ENCODE measurements around the gene RAB7B.

RAB7B gene

DNA sequence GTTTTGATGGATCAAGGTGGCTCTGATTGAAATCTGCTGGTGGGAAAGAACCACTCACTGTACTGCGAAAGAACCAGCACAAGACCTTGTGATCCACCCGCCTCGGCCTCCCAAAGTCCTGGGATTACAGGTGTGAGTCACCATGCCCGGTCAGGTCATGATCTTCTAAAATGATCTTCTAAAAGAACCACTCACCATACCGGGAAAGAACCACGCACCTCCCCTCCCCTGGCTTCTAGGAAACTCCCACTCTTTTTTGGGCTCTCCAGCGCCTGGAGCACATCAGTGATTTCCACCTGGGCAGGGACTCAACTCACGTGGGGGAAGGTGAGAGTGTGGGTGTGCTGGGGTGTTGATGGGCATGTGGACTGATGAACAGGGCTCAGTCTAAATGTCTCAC, 7.9 kb upstream of the RAB7B start:
- Histone ChIP-seq H3K4me1 (ENCODE audit: control insufficient read depth, low read length) (peaks cover 15% of the 10 kb centered on the region), H3K4me2 (ENCODE audit: low read length) (no peak overlapping the region), H3K27ac (ENCODE audit: low read depth, low read length) (no peak overlapping the region), H3K4me3 (ENCODE audit: low read length) (no peak overlapping the region), H3K79me2 (ENCODE audit: control insufficient read depth, low read length) (no peaks in the 10 kb centered on the region), H3K9me2 (replicated peaks; ENCODE audit: control insufficient read depth, low read length) (no peaks in the 10 kb centered on the region), H3K36me3 (ENCODE audit: control insufficient read depth, low read length) (no peaks in the 10 kb centered on the region), H4K20me1 (ENCODE audit: control insufficient read depth, insufficient read depth, low read depth, low read length) (no peaks in the 10 kb centered on the region), H3F3A (ENCODE audit: control insufficient read depth, insufficient read depth) (no peaks in the 10 kb centered on the region), H3K9me3 (ENCODE audit: control insufficient read depth, insufficient read depth, low read length) (no peaks in the 10 kb centered on the region), H3K27me3 (ENCODE audit: control insufficient read depth, low read length) (no peaks in the 10 kb centered on the region)
- no peak for TF ChIP-seq EZH2phosphoT487 (IDR thresholded peaks at IDR 0.05; ENCODE audit: borderline replicate concordance, low read length)
- TF ChIP-seq CTCF (IDR thresholded peaks at IDR 0.05; ENCODE audit: low read depth, low read length, poor library complexity, severe bottlenecking) = no peak

DNA sequence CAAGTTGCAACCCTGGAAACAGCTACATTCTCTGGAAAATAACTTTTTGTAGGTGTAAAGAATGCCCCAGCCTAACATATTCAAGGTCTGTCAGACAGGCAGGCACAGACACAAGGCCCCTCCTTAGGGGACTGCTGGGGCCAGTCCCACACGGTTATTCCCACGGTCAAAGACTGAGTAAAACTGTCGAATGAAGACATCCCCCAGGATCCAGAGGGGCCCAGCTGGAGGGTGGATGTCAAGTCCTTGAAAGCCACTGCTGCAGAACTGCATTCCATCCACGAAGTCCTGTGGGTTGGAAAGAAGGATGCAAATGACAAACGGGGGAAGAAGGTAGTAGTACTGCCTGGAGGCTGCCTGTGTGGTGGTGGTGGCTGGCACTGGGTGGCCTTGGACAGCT, 6.9 kb upstream of the RAB7B start:
- no peaks in the 10 kb centered on the region for H3K36me3 ChIP-seq (ENCODE audit: control insufficient read depth, low read length)
- no peak overlapping the region for H3K4me3 ChIP-seq (ENCODE audit: low read length)
- H3K27ac ChIP-seq (ENCODE audit: low read depth, low read length) = no peak overlapping the region
- no peaks in the 10 kb centered on the region for H3F3A ChIP-seq (ENCODE audit: control insufficient read depth, insufficient read depth)
- no peak for TF ChIP-seq CTCF (IDR thresholded peaks at IDR 0.05; ENCODE audit: low read depth, low read length, poor library complexity, severe bottlenecking)
- TF ChIP-seq EZH2phosphoT487 (IDR thresholded peaks at IDR 0.05; ENCODE audit: borderline replicate concordance, low read length) = no peak
- H3K4me1 ChIP-seq (ENCODE audit: control insufficient read depth, low read length) = peaks cover 15% of the 10 kb centered on the region
- H3K9me3 ChIP-seq (ENCODE audit: control insufficient read depth, insufficient read depth, low read length) = no peaks in the 10 kb centered on the region
- H3K4me2 ChIP-seq (ENCODE audit: low read length) = no peak overlapping the region
- H3K27me3 ChIP-seq (ENCODE audit: control insufficient read depth, low read length) = no peaks in the 10 kb centered on the region
- no peaks in the 10 kb centered on the region for H3K79me2 ChIP-seq (ENCODE audit: control insufficient read depth, low read length)
- H4K20me1 ChIP-seq (ENCODE audit: control insufficient read depth, insufficient read depth, low read depth, low read length) = no peaks in the 10 kb centered on the region
- H3K9me2 ChIP-seq (replicated peaks; ENCODE audit: control insufficient read depth, low read length) = no peaks in the 10 kb centered on the region

GRCh38 chr1:206006946-206007345, 3.8 kb upstream of the RAB7B start:
- Histone ChIP-seq H3K27me3 (ENCODE audit: control insufficient read depth, low read length) (no peaks in the 10 kb centered on the region; the same call in 1 of the 2 replicates), H3K4me2 (ENCODE audit: low read length) (no peak overlapping the region), H3K79me2 (ENCODE audit: control insufficient read depth, low read length) (no peaks in the 10 kb centered on the region), H3K36me3 (ENCODE audit: control insufficient read depth, low read length) (no peaks in the 10 kb centered on the region), H3K9me3 (ENCODE audit: control insufficient read depth, insufficient read depth, low read length) (no peaks in the 10 kb centered on the region), H3K4me3 (ENCODE audit: low read length) (no peak overlapping the region), H3K27ac (ENCODE audit: low read depth, low read length) (no peak overlapping the region), H4K20me1 (ENCODE audit: control insufficient read depth, insufficient read depth, low read depth, low read length) (no peaks in the 10 kb centered on the region), H3F3A (ENCODE audit: control insufficient read depth, insufficient read depth) (no peaks in the 10 kb centered on the region), H3K4me1 (ENCODE audit: control insufficient read depth, low read length) (peaks cover 3% of the 10 kb centered on the region), H3K9me2 (replicated peaks; ENCODE audit: control insufficient read depth, low read length) (no peaks in the 10 kb centered on the region)
- no peak for TF ChIP-seq EZH2phosphoT487 (IDR thresholded peaks at IDR 0.05; ENCODE audit: borderline replicate concordance, low read length)
- TF ChIP-seq CTCF (IDR thresholded peaks at IDR 0.05; ENCODE audit: low read depth, low read length, poor library complexity, severe bottlenecking) = no peak

DNA sequence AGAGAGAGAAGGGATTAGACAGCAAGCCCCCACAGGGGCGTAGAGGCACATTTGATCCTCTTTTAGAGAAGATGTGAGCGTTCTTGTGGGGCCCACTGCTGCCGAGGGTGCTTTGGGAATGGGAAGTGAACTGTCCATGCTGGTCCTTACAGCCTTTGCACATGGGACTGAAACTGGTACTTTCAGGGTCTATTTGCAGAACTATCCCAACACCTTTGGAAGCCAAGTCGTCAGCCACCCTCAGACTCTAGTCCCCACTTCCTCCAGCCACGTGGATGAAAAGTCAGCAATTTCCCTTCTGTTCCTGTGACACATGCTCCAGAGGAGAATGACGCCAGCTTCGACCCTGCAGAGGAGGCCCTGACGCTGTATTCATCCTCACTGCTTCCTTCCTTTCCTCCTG, 2.6 kb upstream of the RAB7B start:
- Histone ChIP-seq H4K20me1 (ENCODE audit: control insufficient read depth, insufficient read depth, low read depth, low read length) (no peaks in the 10 kb centered on the region), H3K27me3 (ENCODE audit: control insufficient read depth, low read length) (peaks cover 4% of the 10 kb centered on the region; the same call in 1 of the 2 replicates), H3F3A (ENCODE audit: control insufficient read depth, insufficient read depth) (no peaks in the 10 kb centered on the region), H3K9me2 (replicated peaks; ENCODE audit: control insufficient read depth, low read length) (no peaks in the 10 kb centered on the region), H3K9me3 (ENCODE audit: control insufficient read depth, insufficient read depth, low read length) (no peaks in the 10 kb centered on the region), H3K4me1 (ENCODE audit: control insufficient read depth, low read length) (no peaks in the 10 kb centered on the region), H3K27ac (ENCODE audit: low read depth, low read length) (no peak overlapping the region), H3K36me3 (ENCODE audit: control insufficient read depth, low read length) (no peaks in the 10 kb centered on the region), H3K4me3 (ENCODE audit: low read length) (no peak overlapping the region), H3K79me2 (ENCODE audit: control insufficient read depth, low read length) (no peaks in the 10 kb centered on the region), H3K4me2 (ENCODE audit: low read length) (no peak overlapping the region)
- TF ChIP-seq EZH2phosphoT487 (IDR thresholded peaks at IDR 0.05; ENCODE audit: borderline replicate concordance, low read length) (no peak), CTCF (IDR thresholded peaks at IDR 0.05; ENCODE audit: low read depth, low read length, poor library complexity, severe bottlenecking) (no peak)
